Neural progenitor cell (in vitro differentiated cells): Measurements from ENCODE around the gene MMP25. TPM values are rescaled to one million over a fixed set of nuclear protein-coding genes. Genes with fewer than 3 reads are reported as not detected.
A peak's percentile ranks its signal among the peaks of the same experiment; 100 is the strongest.

ENCODE experiments used
- DNase-seq: peaks from one replicate; pipeline ENCODE4 v3.0.0-alpha.2; 2016; ENCODE audit warnings: low spot score
- H2AFZ ChIP-seq: fragments of 200-600 bp; sonication (generic); replicated peaks from 2 replicates; pipeline ENCODE4 v1.6.1; 2016; ENCODE audit warnings: antibody characterized with exemption
- H3F3A ChIP-seq: fragments of 200-600 bp; sonication (generic); 2 replicates; pipeline ENCODE4 v1.6.1; 2016; ENCODE audit warnings: antibody characterized with exemption, low read depth
- H3K27ac ChIP-seq: fragments of 200-600 bp; sonication (generic); 2 replicates; pipeline ENCODE4 v1.5.1; 2016; ENCODE audit warnings: mild to moderate bottlenecking
- H3K27me3 ChIP-seq: fragments of 200-600 bp; sonication (generic); 2 replicates; pipeline ENCODE4 v1.6.1; 2016; ENCODE audit warnings: mild to moderate bottlenecking, moderate library complexity
- H3K36me3 ChIP-seq: fragments of 200-600 bp; sonication (generic); 2 replicates; pipeline ENCODE4 v1.5.1; 2016
- H3K4me1 ChIP-seq: fragments of 200-600 bp; sonication (generic); 2 replicates; pipeline ENCODE4 v1.6.1; 2016; ENCODE audit warnings: mixed run types
- H3K4me2 ChIP-seq: fragments of 200-600 bp; sonication (generic); 2 replicates; pipeline ENCODE4 v1.6.1; 2016
- H3K4me3 ChIP-seq: fragments of 200-600 bp; sonication (generic); 2 replicates; pipeline ENCODE4 v1.5.1; 2016
- H3K79me2 ChIP-seq: fragments of 200-600 bp; sonication (generic); 2 replicates; pipeline ENCODE4 v1.6.1; 2016; ENCODE audit warnings: low read depth
- H3K9ac ChIP-seq: fragments of 200-600 bp; sonication (generic); 2 replicates; pipeline ENCODE4 v1.6.1; 2016
- H3K9me3 ChIP-seq: fragments of 200-600 bp; sonication (generic); 2 replicates; pipeline ENCODE4 v1.5.1; 2016; ENCODE audit warnings: low read depth
- H4K20me1 ChIP-seq: fragments of 200-600 bp; sonication (generic); 2 replicates; pipeline ENCODE4 v1.6.1; 2016; ENCODE audit warnings: low read depth
- H3K27ac Mint-ChIP-seq: 3 replicates; pipeline ENCODE4 v1.8.0; 2021; ENCODE audit warnings: mixed read lengths
- H3K27me3 Mint-ChIP-seq: 2 replicates; pipeline ENCODE4 v1.8.0; 2022; ENCODE audit warnings: low read depth, mild to moderate bottlenecking, inconsistent platforms, moderate library complexity, mixed read lengths; ENCODE audit not compliant: insufficient read depth
- H3K36me3 Mint-ChIP-seq: 3 replicates; pipeline ENCODE4 v1.8.0; 2021; ENCODE audit warnings: mixed read lengths
- H3K4me1 Mint-ChIP-seq: 3 replicates; pipeline ENCODE4 v1.8.0; 2021; ENCODE audit warnings: mixed read lengths
- H3K4me3 Mint-ChIP-seq: 3 replicates; pipeline ENCODE4 v1.8.0; 2021; ENCODE audit warnings: mild to moderate bottlenecking, moderate library complexity, mixed read lengths
- H3K9me3 Mint-ChIP-seq: 3 replicates; pipeline ENCODE4 v1.8.0; 2020; ENCODE audit warnings: mixed read lengths
- CTCF ChIP-seq: fragments of 200-600 bp; sonication (generic); IDR thresholded peaks from 2 replicates; pipeline ENCODE4 v1.5.1; 2017; ENCODE audit warnings: antibody characterized with exemption, mild to moderate bottlenecking
- EZH2 ChIP-seq: fragments of 200-600 bp; sonication (generic); IDR thresholded peaks from 2 replicates; pipeline ENCODE4 v1.6.1; 2017; ENCODE audit warnings: antibody characterized with exemption, mild to moderate bottlenecking, moderate library complexity
- EZH2phosphoT487 ChIP-seq: fragments of 200-600 bp; sonication (generic); IDR thresholded peaks from 2 replicates; pipeline ENCODE4 v1.6.1; 2017; ENCODE audit warnings: antibody characterized with exemption
- total RNA-seq: library from RNA; depleted of rRNA; stranded (reverse); fragments of >200 nt; gene quantifications from 2 replicates; pipeline ENCODE4 v1.2.3, GENCODE V29; 2015; ENCODE audit warnings: low replicate concordance

The MMP25 gene
- total RNA-seq, 1 donor from 2014 or later = 0.58 TPM

GRCh38 chr16:3026609-3027488 lies 19.5 kb upstream of the MMP25 start:
- no peak for DNase-seq
- Mint-ChIP-seq H3K27ac (no peak overlapping the region), H3K4me3 (peak overlapping the region; percentile 8), H3K9me3 (no peaks in the 10 kb centered on the region), H3K4me1 (peaks cover 34% of the 10 kb centered on the region), H3K36me3 (peaks cover 9% of the 10 kb centered on the region), H3K27me3 (peaks cover 20% of the 10 kb centered on the region)
- peaks cover 30% of the 10 kb centered on the region for H3F3A ChIP-seq
- H3K4me1 ChIP-seq = peaks cover 23% of the 10 kb centered on the region
- TF ChIP-seq EZH2 = no peak
- no peak for TF ChIP-seq CTCF
- TF ChIP-seq EZH2phosphoT487 = no peak
- H3K79me2 ChIP-seq = peaks cover 10% of the 10 kb centered on the region
- no peak overlapping the region for H3K27ac ChIP-seq
- H3K4me2 ChIP-seq = no peak overlapping the region
- peaks cover 51% of the 10 kb centered on the region for H4K20me1 ChIP-seq
- no peak overlapping the region for H3K9ac ChIP-seq
- no peak overlapping the region for H3K4me3 ChIP-seq
- no peaks in the 10 kb centered on the region for H3K36me3 ChIP-seq
- no peaks in the 10 kb centered on the region for H3K9me3 ChIP-seq
- H3K27me3 ChIP-seq = peaks cover 11% of the 10 kb centered on the region
- H2AFZ ChIP-seq = no peak overlapping the region

- peaks cover 22% of the 10 kb centered on the region for H3K27me3 Mint-ChIP-seq
- TF ChIP-seq CTCF = no peak
- TF ChIP-seq EZH2phosphoT487 = no peak
- no peak for TF ChIP-seq EZH2
- H3K4me1 ChIP-seq = peaks cover 18% of the 10 kb centered on the region
- peaks cover 24% of the 10 kb centered on the region for H3F3A ChIP-seq
- H3K27ac Mint-ChIP-seq = no peak overlapping the region
- H2AFZ ChIP-seq = no peak overlapping the region
- no peak overlapping the region for H3K9ac ChIP-seq
- no peaks in the 10 kb centered on the region for H3K9me3 Mint-ChIP-seq
- H3K4me3 Mint-ChIP-seq = no peak overlapping the region
- H4K20me1 ChIP-seq = peaks cover 46% of the 10 kb centered on the region
- no peaks in the 10 kb centered on the region for H3K36me3 ChIP-seq
- no peak overlapping the region for H3K4me3 ChIP-seq
- no peak overlapping the region for H3K4me2 ChIP-seq
- no peak for DNase-seq
- peaks cover 10% of the 10 kb centered on the region for H3K79me2 ChIP-seq
- no peak overlapping the region for H3K27ac ChIP-seq
- H3K4me1 Mint-ChIP-seq = peaks cover 28% of the 10 kb centered on the region
- no peaks in the 10 kb centered on the region for H3K9me3 ChIP-seq
- H3K36me3 Mint-ChIP-seq = peaks cover 9% of the 10 kb centered on the region
- peaks cover 15% of the 10 kb centered on the region for H3K27me3 ChIP-seq
These were observed 18.9 kb upstream of the MMP25 start for GRCh38 chr16:3027489-3027795.

- H3K27ac Mint-ChIP-seq = no peak overlapping the region
- H3K9me3 Mint-ChIP-seq = no peaks in the 10 kb centered on the region
- peaks cover 22% of the 10 kb centered on the region for H3K27me3 Mint-ChIP-seq
These were observed 18.2 kb upstream of the MMP25 start for GRCh38 chr16:3027983-3028715.

More at GRCh38 chr16:3027983-3028715, 18.2 kb upstream of the MMP25 start:
- H3K36me3 Mint-ChIP-seq = peaks cover 9% of the 10 kb centered on the region
- TF ChIP-seq EZH2phosphoT487 = no peak
- TF ChIP-seq CTCF = peak; percentile 85
- Histone ChIP-seq H3F3A (peaks cover 17% of the 10 kb centered on the region), H3K4me2 (peak overlapping the region; percentile 74), H3K27me3 (peaks cover 22% of the 10 kb centered on the region), H3K9me3 (no peaks in the 10 kb centered on the region), H3K9ac (no peak overlapping the region), H3K4me1 (peaks cover 10% of the 10 kb centered on the region), H3K4me3 (peak overlapping the region; percentile 8), H3K27ac (no peak overlapping the region), H4K20me1 (peaks cover 39% of the 10 kb centered on the region), H3K36me3 (no peaks in the 10 kb centered on the region), H2AFZ (no peak overlapping the region), H3K79me2 (peaks cover 10% of the 10 kb centered on the region)
- DNase-seq = peak; percentile 96
- peak overlapping the region; percentile 13 for H3K4me3 Mint-ChIP-seq
- peaks cover 26% of the 10 kb centered on the region for H3K4me1 Mint-ChIP-seq
